ENCODE results near the gene GIGYF1.

Gene GIGYF1

GRCh38 chr7:100632951-100633717, 60.9 kb downstream of the GIGYF1 start:
- no peak for DNase-seq (ENCODE audit: low read depth, low spot score)

- no peak for DNase-seq (ENCODE audit: low read depth, low spot score)
Measured at GRCh38 chr7:100630066-100630465, 64.0 kb downstream of the GIGYF1 start.
